ENCODE results near the gene COX4I1.

DNA sequence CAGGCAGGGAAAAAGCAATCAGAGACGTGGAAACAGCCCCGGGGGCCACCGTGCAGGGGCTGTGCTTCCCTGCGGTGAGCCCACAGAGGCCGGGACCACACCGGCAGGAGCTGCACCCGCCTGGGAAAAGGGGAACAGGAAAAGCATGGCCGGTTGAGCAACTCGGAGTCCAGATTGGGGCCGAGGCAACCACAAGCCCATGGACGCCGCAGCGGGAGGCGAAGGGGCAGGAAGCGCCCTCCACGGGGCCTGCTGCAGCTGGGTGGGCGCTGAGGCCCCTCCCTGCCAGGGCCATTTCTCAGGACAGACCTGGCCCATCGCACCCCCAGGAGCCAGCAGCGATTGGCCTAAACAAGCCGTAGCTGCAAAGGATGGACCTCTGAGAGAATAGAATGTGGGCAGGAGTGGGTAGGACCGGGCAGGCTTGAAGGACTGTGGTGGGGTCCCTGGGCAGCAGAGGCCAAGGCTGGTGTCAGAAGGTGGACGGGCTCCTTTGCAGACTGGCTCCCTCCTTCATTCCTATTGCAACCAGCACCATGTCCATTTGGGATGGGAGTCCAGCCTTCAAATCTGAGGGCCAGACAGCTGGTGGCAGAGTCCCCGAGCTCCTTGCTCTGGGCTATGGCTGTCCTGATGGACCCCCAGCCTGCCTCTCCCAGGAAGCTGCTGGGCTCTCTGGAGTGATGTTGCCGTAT lies 30.4 kb downstream of the COX4I1 start:
- TF ChIP-seq, protein P1, sequence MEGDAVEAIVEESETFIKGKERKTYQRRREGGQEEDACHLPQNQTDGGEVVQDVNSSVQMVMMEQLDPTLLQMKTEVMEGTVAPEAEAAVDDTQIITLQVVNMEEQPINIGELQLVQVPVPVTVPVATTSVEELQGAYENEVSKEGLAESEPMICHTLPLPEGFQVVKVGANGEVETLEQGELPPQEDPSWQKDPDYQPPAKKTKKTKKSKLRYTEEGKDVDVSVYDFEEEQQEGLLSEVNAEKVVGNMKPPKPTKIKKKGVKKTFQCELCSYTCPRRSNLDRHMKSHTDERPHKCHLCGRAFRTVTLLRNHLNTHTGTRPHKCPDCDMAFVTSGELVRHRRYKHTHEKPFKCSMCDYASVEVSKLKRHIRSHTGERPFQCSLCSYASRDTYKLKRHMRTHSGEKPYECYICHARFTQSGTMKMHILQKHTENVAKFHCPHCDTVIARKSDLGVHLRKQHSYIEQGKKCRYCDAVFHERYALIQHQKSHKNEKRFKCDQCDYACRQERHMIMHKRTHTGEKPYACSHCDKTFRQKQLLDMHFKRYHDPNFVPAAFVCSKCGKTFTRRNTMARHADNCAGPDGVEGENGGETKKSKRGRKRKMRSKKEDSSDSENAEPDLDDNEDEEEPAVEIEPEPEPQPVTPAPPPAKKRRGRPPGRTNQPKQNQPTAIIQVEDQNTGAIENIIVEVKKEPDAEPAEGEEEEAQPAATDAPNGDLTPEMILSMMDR (IDR thresholded peaks at IDR 0.05), result no peak
- no peak for TF ChIP-seq POLR2A (IDR thresholded peaks at IDR 0.05)

Measured in thyroid gland (tissue), 4 donors.